ENCODE results near the gene LIPI. TPM values are rescaled to one million over a fixed set of nuclear protein-coding genes. Genes with fewer than 3 reads are reported as not detected.
"Not testable (repeated sequence)": the region's sequence is repeated elsewhere in the genome, so short reads cannot be mapped to it uniquely, and the experiment has no call there.

LIPI gene
- total and polyA plus RNA-seq, 3 donors from 2014 or later, result 0.28 to 0.74 TPM; not detected in 1

DNA sequence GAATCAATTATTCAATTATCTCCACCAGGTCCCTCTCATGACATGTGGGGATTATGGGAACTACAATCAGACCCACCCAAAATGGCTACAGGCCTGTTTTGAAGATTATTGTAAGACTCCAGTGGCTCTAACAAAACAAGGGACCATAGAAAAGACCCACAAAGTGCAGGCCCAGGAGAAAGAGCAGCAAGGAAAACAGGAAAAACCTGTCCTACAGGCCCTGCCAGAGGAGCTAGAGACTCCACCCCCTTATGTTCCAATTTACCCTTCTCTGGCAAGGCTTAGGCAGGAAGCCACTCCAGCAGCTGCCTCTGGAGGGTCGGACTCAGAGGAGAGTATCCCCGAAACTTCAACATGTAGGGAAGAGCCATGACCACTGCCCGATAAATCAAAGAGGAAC lies 96.5 kb downstream of the LIPI start:
- intact Hi-C loops (cut with DNase I; ENCODE audit: low total_unique reads), result no loop called here
- no peaks in the 10 kb centered on the region for H3K9me3 ChIP-seq
- no peaks in the 10 kb centered on the region for H3K36me3 ChIP-seq (ENCODE audit: low read depth, missing control alignments)
- no peak overlapping the region for H3K27ac ChIP-seq
- DNase-seq, result no peak
- TF ChIP-seq CTCF (IDR thresholded peaks at IDR 0.05) (no peak), POLR2A (IDR thresholded peaks at IDR 0.05) (no peak)
- no peaks in the 10 kb centered on the region for H3K27me3 ChIP-seq
- no peak overlapping the region for H3K4me3 ChIP-seq
- no peaks in the 10 kb centered on the region for H3K4me1 ChIP-seq
- 95 to 97% methylated on average over 3 of the region's 3 CpGs for WGBS, 2 donors

GRCh38 chr21:14104564-14104963 lies 106.2 kb downstream of the LIPI start:
- 70 to 78% methylated on average over 4 of the region's 4 CpGs for WGBS, 2 donors
- intact Hi-C loops (cut with DNase I; ENCODE audit: low total_unique reads); H3K27me3 ChIP-seq: not testable (repeated sequence)

DNA sequence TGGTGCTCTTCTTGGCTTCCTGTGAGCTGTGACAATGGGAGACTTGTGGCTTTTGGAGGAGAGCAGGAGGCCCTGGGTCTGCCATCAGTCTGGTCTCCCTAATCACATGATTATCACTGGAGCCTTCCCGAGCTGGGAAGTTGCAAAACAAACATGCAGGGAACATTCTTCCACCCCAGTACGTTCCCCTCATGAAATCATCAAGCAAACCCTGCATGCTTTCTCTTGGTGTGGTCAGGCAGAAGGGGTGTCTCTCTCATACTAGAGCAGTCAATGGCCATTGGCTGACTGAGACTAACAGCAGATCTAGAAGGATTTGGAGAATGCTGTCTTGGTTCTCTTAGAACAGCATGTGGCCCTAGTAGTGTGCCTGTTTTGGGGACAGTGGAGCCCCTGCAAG lies 111.2 kb downstream of the LIPI start:
- H3K9me3 ChIP-seq, result no peaks in the 10 kb centered on the region
- intact Hi-C loops (cut with DNase I; ENCODE audit: low total_unique reads), result no loop called here
- TF ChIP-seq CTCF (IDR thresholded peaks at IDR 0.05), result no peak
- TF ChIP-seq POLR2A (IDR thresholded peaks at IDR 0.05), result no peak

More at GRCh38 chr21:14104564-14104963, 106.2 kb downstream of the LIPI start:
- not testable (repeated sequence) for DNase-seq; H3K4me1 ChIP-seq; H3K4me3 ChIP-seq; H3K27ac ChIP-seq; H3K36me3 ChIP-seq (ENCODE audit: low read depth, missing control alignments); H3K9me3 ChIP-seq

GRCh38 chr21:14097881-14098499 lies 112.8 kb downstream of the LIPI start:
- intact Hi-C loops (cut with DNase I; ENCODE audit: low total_unique reads), result no loop called here
- DNase-seq, result no peak
- H3K27ac ChIP-seq, result no peak overlapping the region

More for the DNA sequence above, 111.2 kb downstream of the LIPI start:
- Histone ChIP-seq H3K27ac (no peak overlapping the region), H3K36me3 (ENCODE audit: low read depth, missing control alignments) (no peaks in the 10 kb centered on the region), H3K27me3 (no peaks in the 10 kb centered on the region), H3K4me1 (no peaks in the 10 kb centered on the region), H3K4me3 (no peak overlapping the region)
- DNase-seq, result no peak
- 31 to 59% methylated on average over 2 of the region's 2 CpGs for WGBS, 2 donors

GRCh38 chr21:14096577-14096976 lies 114.2 kb downstream of the LIPI start:
- intact Hi-C loops (cut with DNase I; ENCODE audit: low total_unique reads), result no loop called here
- Histone ChIP-seq H3K27ac (no peak overlapping the region), H3K4me3 (no peak overlapping the region), H3K9me3 (no peaks in the 10 kb centered on the region), H3K36me3 (ENCODE audit: low read depth, missing control alignments) (no peaks in the 10 kb centered on the region), H3K27me3 (no peaks in the 10 kb centered on the region), H3K4me1 (no peaks in the 10 kb centered on the region)
- DNase-seq, result no peak
- WGBS, 2 donors, result 93 to 96% methylated on average over 3 to 6 of the region's 6 CpGs
- TF ChIP-seq CTCF (IDR thresholded peaks at IDR 0.05) (no peak), POLR2A (IDR thresholded peaks at IDR 0.05) (no peak)

More at GRCh38 chr21:14097881-14098499, 112.8 kb downstream of the LIPI start:
- 96% methylated on average over 2 of the region's 2 CpGs for WGBS, 2 donors
- Histone ChIP-seq H3K9me3 (no peaks in the 10 kb centered on the region), H3K4me1 (no peaks in the 10 kb centered on the region), H3K36me3 (ENCODE audit: low read depth, missing control alignments) (no peaks in the 10 kb centered on the region), H3K4me3 (no peak overlapping the region), H3K27me3 (no peaks in the 10 kb centered on the region)
- TF ChIP-seq CTCF (IDR thresholded peaks at IDR 0.05), result no peak
- TF ChIP-seq POLR2A (IDR thresholded peaks at IDR 0.05), result no peak

Data from testis (tissue), 3 donors.